ENCODE data around the gene PIN1. TPM values are rescaled to one million over a fixed set of nuclear protein-coding genes. Genes with fewer than 3 reads are reported as not detected.

PIN1 gene
- total and polyA plus RNA-seq, 2 of the 13 experiments (the other 11 are each of a cell fraction or from before 2014, with no cell fraction given), result 31.9 to 72.0 TPM

DNA sequence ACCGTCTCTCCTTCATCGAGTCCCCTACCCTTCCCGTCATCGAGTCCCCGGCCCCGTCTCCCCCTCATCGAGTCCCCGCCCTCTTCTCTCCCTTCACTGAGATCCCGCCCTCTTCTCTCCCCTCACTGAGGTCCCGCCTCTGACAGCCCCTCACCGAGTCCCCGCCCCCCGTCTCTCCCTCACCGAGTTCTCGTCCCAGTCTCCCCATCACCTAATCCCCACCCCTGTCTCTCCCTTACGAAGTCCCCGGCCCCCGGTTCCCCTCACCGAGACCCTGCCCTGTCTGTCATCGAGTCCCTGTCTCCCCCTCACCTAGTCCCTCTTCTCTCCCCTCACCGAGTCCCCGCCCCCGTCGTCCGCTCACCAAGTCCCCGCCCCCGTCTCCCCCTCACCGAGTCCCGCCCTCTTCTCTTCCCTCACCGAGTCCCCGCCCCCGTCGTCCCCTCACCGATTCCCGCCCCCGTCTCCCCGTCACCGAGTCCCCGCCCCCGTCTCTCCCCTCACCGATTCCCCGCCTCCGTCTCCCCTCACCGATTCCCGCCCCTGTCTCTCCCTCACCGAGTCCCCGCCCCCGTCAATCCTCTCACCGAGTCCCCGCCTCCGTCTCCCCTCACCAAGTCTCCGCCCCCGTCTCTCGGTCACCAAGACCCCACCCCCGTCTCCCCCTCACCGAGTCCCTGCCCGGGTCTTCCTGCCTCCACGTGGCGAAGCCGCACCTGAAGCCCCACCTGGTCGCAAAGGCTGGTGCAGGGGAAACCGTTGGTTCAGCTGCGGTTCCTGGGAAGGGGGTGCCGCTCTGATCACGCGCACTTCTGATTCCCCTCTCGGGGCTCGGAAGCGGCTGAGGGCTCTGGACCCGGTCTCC lies 42.7 kb upstream of the PIN1 start (continued):
- no peak for TF ChIP-seq KIAA2018 (CRISPR knock-in tag; IDR thresholded peaks at IDR 0.05; ENCODE audit: borderline replicate concordance)
- TF ChIP-seq ZBTB7A (CRISPR knock-in tag; IDR thresholded peaks at IDR 0.05), result peak; percentile 44; the same call in 1 of the 2 replicates
- TF ChIP-seq ZNF550 (CRISPR knock-in tag; IDR thresholded peaks at IDR 0.05; ENCODE audit: borderline replicate concordance), result no peak
- no peak for TF ChIP-seq ELF1 (CRISPR knock-in tag; IDR thresholded peaks at IDR 0.05)
- TF ChIP-seq PHF8 (CRISPR knock-in tag; IDR thresholded peaks at IDR 0.05), result 0 out of 2 replicates have a peak, but pooled peaks have one; percentile 21
- TF ChIP-seq, protein P1, sequence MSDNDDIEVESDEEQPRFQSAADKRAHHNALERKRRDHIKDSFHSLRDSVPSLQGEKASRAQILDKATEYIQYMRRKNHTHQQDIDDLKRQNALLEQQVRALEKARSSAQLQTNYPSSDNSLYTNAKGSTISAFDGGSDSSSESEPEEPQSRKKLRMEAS (IDR thresholded peaks at IDR 0.05), result peak; percentile 77
- no peak for TF ChIP-seq MAFF (IDR thresholded peaks at IDR 0.05; ENCODE audit: low read depth, low read length)
- peak; percentile 53; the same call in 1 of the 2 replicates for TF ChIP-seq MYC (CRISPR knock-in tag; IDR thresholded peaks at IDR 0.05; ENCODE audit: borderline replicate concordance)
- peak; percentile 48; the same call in 1 of the 2 replicates for TF ChIP-seq HDAC1 (CRISPR knock-in tag; IDR thresholded peaks at IDR 0.05)
- TF ChIP-seq, protein P2, sequence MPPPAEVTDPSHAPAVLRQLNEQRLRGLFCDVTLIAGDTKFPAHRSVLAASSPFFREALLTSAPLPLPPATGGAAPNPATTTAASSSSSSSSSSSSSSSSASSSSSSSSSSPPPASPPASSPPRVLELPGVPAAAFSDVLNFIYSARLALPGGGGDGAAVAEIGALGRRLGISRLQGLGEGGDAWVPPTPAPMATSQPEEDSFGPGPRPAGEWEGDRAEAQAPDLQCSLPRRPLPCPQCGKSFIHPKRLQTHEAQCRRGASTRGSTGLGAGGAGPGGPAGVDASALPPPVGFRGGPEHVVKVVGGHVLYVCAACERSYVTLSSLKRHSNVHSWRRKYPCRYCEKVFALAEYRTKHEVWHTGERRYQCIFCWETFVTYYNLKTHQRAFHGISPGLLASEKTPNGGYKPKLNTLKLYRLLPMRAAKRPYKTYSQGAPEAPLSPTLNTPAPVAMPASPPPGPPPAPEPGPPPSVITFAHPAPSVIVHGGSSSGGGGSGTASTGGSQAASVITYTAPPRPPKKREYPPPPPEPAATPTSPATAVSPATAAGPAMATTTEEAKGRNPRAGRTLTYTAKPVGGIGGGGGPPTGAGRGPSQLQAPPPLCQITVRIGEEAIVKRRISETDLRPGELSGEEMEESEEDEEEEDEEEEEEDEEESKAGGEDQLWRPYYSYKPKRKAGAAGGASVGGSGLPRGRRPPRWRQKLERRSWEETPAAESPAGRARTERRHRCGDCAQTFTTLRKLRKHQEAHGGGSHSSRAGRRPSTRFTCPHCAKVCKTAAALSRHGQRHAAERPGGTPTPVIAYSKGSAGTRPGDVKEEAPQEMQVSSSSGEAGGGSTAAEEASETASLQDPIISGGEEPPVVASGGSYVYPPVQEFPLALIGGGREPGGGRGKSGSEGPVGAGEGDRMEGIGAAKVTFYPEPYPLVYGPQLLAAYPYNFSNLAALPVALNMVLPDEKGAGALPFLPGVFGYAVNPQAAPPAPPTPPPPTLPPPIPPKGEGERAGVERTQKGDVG (CRISPR knock-in tag; IDR thresholded peaks at IDR 0.05; ENCODE audit: borderline replicate concordance), result peak; percentile 84; the same call in 1 of the 2 replicates
- TF ChIP-seq MXI1 (IDR thresholded peaks at IDR 0.05; ENCODE audit: borderline replicate concordance, low read depth, low read length), result peak; percentile 61; the same call in 1 of the 3 replicates
- peak; percentile 75 for TF ChIP-seq ZNF687 (CRISPR knock-in tag; IDR thresholded peaks at IDR 0.05)
